Aorta (tissue), 5 donors: ENCODE data around the gene SIK2. TPM values are rescaled to one million over a fixed set of nuclear protein-coding genes. Genes with fewer than 3 reads are reported as not detected.
A peak's percentile ranks its signal among the peaks of the same experiment; 100 is the strongest.

Source experiments
- ATAC-seq: fragments of 200-7000 bp; cut with Tn5 transposase; one replicate; pipeline ENCODE4 v1.9.1; 2022; ENCODE audit warnings: moderate library complexity; ENCODE audit not compliant: low FRiP score
- DNase-seq, 2 donors: peaks; one replicate each; pipeline ENCODE4 v3.0.0-alpha.2; 2020
- H3K27ac ChIP-seq, 2 donors: one replicate each; pipeline ENCODE4 v1.5.1; 2013; ENCODE audit warnings: low read length in 2 of 2, mild to moderate bottlenecking in 2 of 2, moderate library complexity in 2 of 2, control low read depth in 1 of 2, inconsistent platforms in 1 of 2, low read depth in 1 of 2
- H3K27me3 ChIP-seq, 2 donors: one replicate each; pipeline ENCODE4 v1.6.1; 2013; ENCODE audit warnings: control low read depth in 1 of 2, low read length in 1 of 2, mild to moderate bottlenecking in 1 of 2, moderate library complexity in 1 of 2; ENCODE audit not compliant: insufficient read depth in 2 of 2, control insufficient read depth in 1 of 2
- H3K36me3 ChIP-seq, 2 donors: one replicate each; pipeline ENCODE4 v1.6.1; 2013; ENCODE audit warnings: control low read depth in 1 of 2, low read length in 1 of 2, mild to moderate bottlenecking in 1 of 2; ENCODE audit not compliant: insufficient read depth in 2 of 2, control insufficient read depth in 1 of 2
- H3K4me1 ChIP-seq, 2 donors: one replicate each; pipeline ENCODE4 v1.6.1; 2013; ENCODE audit warnings: low read length in 2 of 2, control low read depth in 1 of 2, mild to moderate bottlenecking in 1 of 2, moderate library complexity in 1 of 2; ENCODE audit not compliant: insufficient read depth in 2 of 2, control insufficient read depth in 1 of 2
- H3K4me3 ChIP-seq, 2 donors: one replicate each; pipeline ENCODE4 v1.5.1; 2013; ENCODE audit warnings: low read length in 2 of 2, control low read depth in 1 of 2, mild to moderate bottlenecking in 1 of 2
- H3K9me3 ChIP-seq: one replicate; pipeline ENCODE4 v1.6.1; 2013; ENCODE audit warnings: mild to moderate bottlenecking, low read length; ENCODE audit not compliant: control insufficient read depth
- WGBS, 2 donors: extraction: QIAGEN DNeasy Blood & Tissue Kit; methylation state at CpG; one replicate each; pipeline ENCODE4 v1.1.7; 2013; 5-methylcytosine and 5-hydroxymethylcytosine counted together
- intact Hi-C, 2 donors: fragments of 100-400 bp; cut with DNase I; formaldehyde crosslinking; loops; one replicate each; pipeline versions ENCODE4 v1.14.2 to v1.15.0; 2022
- polyA plus RNA-seq, 2 donors: library from polyadenylated mRNA; stranded (reverse); fragments of 200-250 nt; gene quantifications; one replicate each; pipeline ENCODE4 v1.2.3, GENCODE V29; 2013
- total RNA-seq, 2 donors: library from RNA; stranded (reverse); fragmentation: NEBNext Ultra II Directional; extraction: Animal tissue kit (Norgen Biotek cat#: 25700); gene quantifications; one replicate each; pipeline ENCODE4 v1.2.1, GENCODE V29; 2021
- donor health status: healthy with polysubstance abuse.
- donor health status: Bipolar disorder and iron deficiency.
- donor health status: DM: no; HTN: no; CAD: no.
- donor health status: DM: no; HTN: no; CAD: no.
- donor health status: DM: yes; HTN: yes; CAD: no.

SIK2 gene
- total and polyA plus RNA-seq, 4 donors: 3.5 to 21.9 (median 10.8) TPM

DNA sequence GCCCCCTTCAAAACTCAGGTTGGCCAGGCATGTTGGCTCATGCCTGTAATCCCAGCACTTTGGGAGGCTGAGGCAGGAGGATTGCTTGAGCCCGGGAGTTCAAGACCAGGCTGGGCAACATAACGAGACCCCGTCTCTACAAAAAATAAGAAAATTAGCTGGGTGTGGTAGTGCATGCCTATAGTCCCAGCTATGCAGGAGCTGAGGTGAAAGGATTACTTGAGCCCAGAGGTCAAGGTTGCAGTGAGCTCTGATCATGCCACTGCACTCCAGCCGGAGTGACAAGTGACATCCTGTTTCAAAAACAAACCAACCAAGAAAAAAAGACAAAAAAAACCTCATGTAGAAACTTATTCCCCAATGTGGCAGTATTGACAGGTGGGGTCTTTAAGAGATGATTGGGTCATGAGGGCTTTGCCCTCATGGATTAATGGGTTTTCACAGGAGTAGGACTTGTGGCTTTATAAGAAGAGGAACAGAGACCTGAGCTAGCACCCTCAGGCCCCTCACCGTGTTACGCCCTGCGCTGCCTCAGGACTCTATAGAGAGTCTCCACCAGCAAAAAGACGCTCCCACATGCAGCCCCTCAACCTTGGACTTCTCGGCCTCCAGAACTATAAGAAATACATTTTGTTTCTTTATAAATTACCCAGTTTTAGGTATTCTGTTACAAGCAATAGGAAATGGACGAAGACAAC, 39.4 kb upstream of the SIK2 start:
- Histone ChIP-seq H3K27ac (no peak overlapping the region), H3K27me3 (no peaks in the 10 kb centered on the region), H3K4me3 (no peak overlapping the region), H3K9me3 (no peaks in the 10 kb centered on the region), H3K4me1 (no peaks in the 10 kb centered on the region), H3K36me3 (peaks cover 2% of the 10 kb centered on the region in 2 donors)
- ATAC-seq (no peak), DNase-seq (no peak)
- WGBS, 2 donors: 83 to 94% methylated on average over 10 of the region's 10 CpGs
- intact Hi-C loops: no loop called here

DNA sequence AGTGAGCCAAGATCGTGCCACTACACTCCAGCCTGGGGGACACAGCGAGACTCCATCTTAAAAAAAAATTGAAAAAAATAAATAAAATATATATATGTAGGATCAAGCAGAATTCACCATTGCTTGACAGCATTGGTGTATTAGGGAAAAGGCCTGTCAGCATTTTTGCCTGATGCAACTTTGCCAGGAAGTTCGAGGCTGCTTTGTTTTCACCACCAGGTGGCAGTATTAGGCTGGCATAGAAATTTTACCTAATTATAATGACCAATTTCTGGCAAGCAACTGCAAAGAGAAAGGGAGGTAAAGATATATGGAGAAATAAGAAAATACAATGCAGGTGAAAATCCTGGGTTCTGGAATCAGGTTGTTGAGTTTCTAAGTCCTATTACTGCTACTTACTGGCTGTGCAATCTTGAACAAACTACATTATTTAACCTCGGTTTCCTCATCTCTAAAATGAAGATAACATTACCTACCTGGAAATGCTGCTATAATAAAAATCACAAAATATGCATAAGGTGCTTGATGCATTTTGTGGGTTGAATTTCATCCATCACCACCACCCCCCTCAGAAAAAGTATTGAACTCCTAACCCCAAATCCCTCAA, 37.0 kb upstream of the SIK2 start:
- H3K4me1 ChIP-seq: no peaks in the 10 kb centered on the region
- H3K4me3 ChIP-seq: no peak overlapping the region
- H3K36me3 ChIP-seq: peaks cover 0 to 2% of the 10 kb centered on the region in 2 donors
- intact Hi-C loops: loop anchor here (1.0 to 5.0 kb wide), 3 partner anchors 212 to 276 kb away; no protein-coding TSS in a partner anchor
- ATAC-seq: peak; percentile 53
- no peaks in the 10 kb centered on the region for H3K27me3 ChIP-seq
- peak in 1 of 2 donors; percentile 56 for DNase-seq
- H3K27ac ChIP-seq: no peak overlapping the region
- H3K9me3 ChIP-seq: no peaks in the 10 kb centered on the region
- WGBS, 2 donors: 65 to 67% methylated on average over 4 of the region's 4 CpGs

DNA sequence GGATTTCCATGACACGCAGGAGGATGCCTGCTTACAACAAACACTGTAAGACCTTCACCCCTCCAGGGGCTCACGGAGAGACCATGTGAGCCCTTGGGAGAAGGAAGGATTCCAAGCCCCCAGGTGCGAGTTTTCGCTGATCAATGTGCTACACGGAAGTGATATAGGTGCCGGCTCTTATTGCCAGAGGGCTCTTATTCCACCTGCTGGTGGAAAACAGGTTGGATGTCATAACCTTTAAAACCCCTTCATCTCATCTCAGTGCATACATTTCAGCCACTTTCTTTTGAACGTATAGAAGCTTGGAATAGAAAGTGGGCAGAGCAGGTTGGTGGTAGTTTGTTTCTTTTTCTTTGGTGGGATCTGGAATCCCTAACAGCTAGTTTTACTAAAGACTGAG, 35.9 kb upstream of the SIK2 start:
- no peaks in the 10 kb centered on the region for H3K4me1 ChIP-seq
- H3K27me3 ChIP-seq: no peaks in the 10 kb centered on the region
- H3K4me3 ChIP-seq: no peak overlapping the region
- H3K27ac ChIP-seq: no peak overlapping the region
- intact Hi-C loops: loop anchor here in 1 of 2 donors (5.0 kb wide), 1 partner anchor 211 kb away; no protein-coding TSS in a partner anchor
- no peaks in the 10 kb centered on the region for H3K9me3 ChIP-seq
- DNase-seq (no peak), ATAC-seq (no peak)
- no peaks in the 10 kb centered on the region for H3K36me3 ChIP-seq
- WGBS, 2 donors: 84% methylated on average over 7 of the region's 7 CpGs

DNA sequence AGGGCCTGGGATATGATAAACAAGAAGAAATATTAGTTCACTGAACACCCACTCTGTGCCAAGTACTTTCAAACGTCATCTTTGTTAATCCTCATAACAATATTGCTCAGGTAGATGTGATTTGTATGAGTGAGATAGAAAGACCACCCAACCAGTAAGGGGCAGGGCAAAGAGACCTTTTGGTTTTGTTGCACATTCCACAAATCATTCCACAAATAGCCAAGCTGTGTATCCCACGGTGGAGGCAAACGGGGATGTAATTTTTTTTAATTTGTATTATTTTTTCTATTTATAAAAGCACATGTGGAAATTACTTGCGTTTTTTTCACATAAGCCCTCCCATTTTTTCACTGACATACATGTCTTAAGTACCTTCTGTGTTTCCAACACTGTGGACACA, 32.8 kb upstream of the SIK2 start:
- H3K4me3 ChIP-seq: no peak overlapping the region
- H3K36me3 ChIP-seq: no peaks in the 10 kb centered on the region
- 20 to 68% methylated on average over 4 of the region's 4 CpGs for WGBS, 2 donors
- H3K27me3 ChIP-seq: no peaks in the 10 kb centered on the region
- no peak overlapping the region for H3K27ac ChIP-seq
- intact Hi-C loops: loop anchor here in 1 of 2 donors (5.0 kb wide), 1 partner anchor 208 kb away; no protein-coding TSS in a partner anchor
- peaks cover 0 to 6% of the 10 kb centered on the region in 2 donors for H3K4me1 ChIP-seq
- ATAC-seq (no peak), DNase-seq (no peak)
- H3K9me3 ChIP-seq: no peaks in the 10 kb centered on the region

DNA sequence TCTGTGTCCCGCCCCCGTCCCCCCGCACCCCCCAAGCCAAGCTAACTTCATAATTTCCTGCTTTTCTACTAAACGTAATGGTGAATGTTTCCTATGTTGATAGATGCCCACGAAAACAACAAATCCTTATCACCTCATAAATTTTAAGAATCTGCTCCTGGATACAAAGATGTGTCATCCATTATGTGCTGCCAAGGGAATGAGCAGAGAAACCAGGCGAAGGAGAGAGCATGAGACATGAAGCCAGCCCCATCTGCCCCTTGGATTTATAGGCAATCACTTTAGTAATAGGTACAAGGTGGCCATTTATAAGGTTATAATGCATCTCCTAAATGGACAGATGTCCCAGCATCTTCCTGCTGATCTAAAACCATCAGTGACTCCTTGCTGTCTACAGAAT, 31.5 kb upstream of the SIK2 start:
- H3K27me3 ChIP-seq: no peaks in the 10 kb centered on the region
- H3K4me1 ChIP-seq: peaks cover 0 to 6% of the 10 kb centered on the region in 2 donors
- no peak overlapping the region for H3K4me3 ChIP-seq
- ATAC-seq (no peak), DNase-seq (no peak)
- 60 to 79% methylated on average over 6 of the region's 6 CpGs for WGBS, 2 donors
- intact Hi-C loops: no loop called here
- no peaks in the 10 kb centered on the region for H3K9me3 ChIP-seq
- H3K27ac ChIP-seq: no peak overlapping the region
- no peaks in the 10 kb centered on the region for H3K36me3 ChIP-seq

GRCh38 chr11:111571829-111572501, 30.3 kb upstream of the SIK2 start:
- H3K4me3 ChIP-seq: no peak overlapping the region
- no peaks in the 10 kb centered on the region for H3K27me3 ChIP-seq
- H3K4me1 ChIP-seq: peaks cover 0 to 6% of the 10 kb centered on the region in 2 donors
- no peaks in the 10 kb centered on the region for H3K9me3 ChIP-seq
- H3K27ac ChIP-seq: no peak overlapping the region
- DNase-seq (no peak), ATAC-seq (no peak)
- intact Hi-C loops: no loop called here
- no peaks in the 10 kb centered on the region for H3K36me3 ChIP-seq
- 56 to 67% methylated on average over 6 of the region's 6 CpGs for WGBS, 2 donors

DNA sequence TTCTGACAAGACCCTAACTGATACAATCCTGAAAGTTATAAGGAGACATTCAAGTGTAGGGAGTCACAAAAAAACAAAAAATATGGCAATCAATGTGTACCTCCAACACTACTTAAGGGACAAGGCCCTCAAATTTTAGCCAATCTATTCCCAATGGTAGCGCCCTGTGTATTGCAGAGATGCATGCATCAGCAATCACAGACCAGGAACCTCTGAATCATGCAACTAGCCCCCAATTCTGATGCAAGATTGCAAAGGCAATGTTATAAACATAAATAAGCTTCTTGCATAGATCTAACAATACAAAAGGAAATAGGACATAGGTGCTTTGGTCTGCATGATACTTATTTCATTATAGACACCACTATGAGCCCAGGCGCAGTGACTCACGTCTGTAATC, 29.7 kb upstream of the SIK2 start:
- intact Hi-C loops: no loop called here

DNA sequence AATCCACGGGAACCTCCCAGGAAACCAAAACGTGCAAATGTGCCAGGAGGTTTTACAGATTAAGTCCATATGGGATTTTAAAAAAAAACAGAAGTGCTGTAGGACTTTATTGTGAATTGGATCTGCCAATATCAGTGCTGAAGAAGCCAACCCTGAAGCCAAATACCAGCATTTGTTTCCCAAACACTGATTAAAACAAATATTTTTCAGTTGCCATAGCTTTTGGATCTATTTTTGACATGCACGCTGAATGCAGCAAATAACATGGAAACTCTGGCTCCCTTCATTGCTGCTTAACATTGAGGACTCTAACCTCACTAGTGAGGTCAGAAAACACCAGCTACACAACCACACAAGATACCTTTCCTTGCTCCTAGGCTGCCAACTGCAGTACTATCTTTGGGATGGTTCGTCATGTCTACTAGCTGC, 28.4 kb upstream of the SIK2 start:
- 4% methylated on average over 4 of the region's 4 CpGs for WGBS, 2 donors
- intact Hi-C loops: no loop called here
- ATAC-seq: peak; percentile 50

More for the DNA sequence above, 29.7 kb upstream of the SIK2 start:
- Histone ChIP-seq H3K4me1 (peaks cover 0 to 6% of the 10 kb centered on the region in 2 donors), H3K4me3 (no peak overlapping the region), H3K9me3 (no peaks in the 10 kb centered on the region), H3K27ac (no peak overlapping the region), H3K27me3 (no peaks in the 10 kb centered on the region), H3K36me3 (no peaks in the 10 kb centered on the region)
- WGBS, 2 donors: 98% methylated on average over 3 of the region's 3 CpGs
- ATAC-seq (no peak), DNase-seq (no peak)

More for the DNA sequence above, 28.4 kb upstream of the SIK2 start:
- Histone ChIP-seq H3K4me3 (peak overlapping the region in 1 of 2 donors; percentile 40), H3K27ac (peak overlapping the region in 1 of 2 donors; percentile 71), H3K27me3 (no peaks in the 10 kb centered on the region), H3K9me3 (no peaks in the 10 kb centered on the region), H3K4me1 (peaks cover 0 to 6% of the 10 kb centered on the region in 2 donors), H3K36me3 (no peaks in the 10 kb centered on the region)
- DNase-seq: no peak
